PFSK-1 (cell line): ENCODE data around the gene IFITM1.

ENCODE experiments used
- POLR2AphosphoS5 ChIP-seq: IDR thresholded peaks from 2 replicates; pipeline ENCODE4 v1.6.1; 2012; ENCODE audit warnings: low read depth, mild to moderate bottlenecking, control low read depth, low read length, moderate library complexity
- SIN3A ChIP-seq: IDR thresholded peaks from 2 replicates; pipeline ENCODE4 v1.6.1; 2012; ENCODE audit warnings: mild to moderate bottlenecking, low read length, moderate library complexity, borderline replicate concordance; ENCODE audit not compliant: insufficient read depth
- TAF1 ChIP-seq: IDR thresholded peaks from 2 replicates; pipeline ENCODE4 v1.6.1; 2012; ENCODE audit warnings: low read length, control low read depth, borderline replicate concordance; ENCODE audit not compliant: insufficient read depth
- TF ChIP-seq, protein P1 (sequence below), 2 experiments: IDR thresholded peaks; 2 replicates each; pipeline versions ENCODE4 v1.6.1 to v1.8.0; 2011 to 2012; ENCODE audit warnings: low read depth in 2 of 2, low read length in 2 of 2, control low read depth in 1 of 2, inconsistent platforms in 1 of 2, mild to moderate bottlenecking in 1 of 2, moderate library complexity in 1 of 2; ENCODE audit not compliant: insufficient read depth in 1 of 2

DNA sequence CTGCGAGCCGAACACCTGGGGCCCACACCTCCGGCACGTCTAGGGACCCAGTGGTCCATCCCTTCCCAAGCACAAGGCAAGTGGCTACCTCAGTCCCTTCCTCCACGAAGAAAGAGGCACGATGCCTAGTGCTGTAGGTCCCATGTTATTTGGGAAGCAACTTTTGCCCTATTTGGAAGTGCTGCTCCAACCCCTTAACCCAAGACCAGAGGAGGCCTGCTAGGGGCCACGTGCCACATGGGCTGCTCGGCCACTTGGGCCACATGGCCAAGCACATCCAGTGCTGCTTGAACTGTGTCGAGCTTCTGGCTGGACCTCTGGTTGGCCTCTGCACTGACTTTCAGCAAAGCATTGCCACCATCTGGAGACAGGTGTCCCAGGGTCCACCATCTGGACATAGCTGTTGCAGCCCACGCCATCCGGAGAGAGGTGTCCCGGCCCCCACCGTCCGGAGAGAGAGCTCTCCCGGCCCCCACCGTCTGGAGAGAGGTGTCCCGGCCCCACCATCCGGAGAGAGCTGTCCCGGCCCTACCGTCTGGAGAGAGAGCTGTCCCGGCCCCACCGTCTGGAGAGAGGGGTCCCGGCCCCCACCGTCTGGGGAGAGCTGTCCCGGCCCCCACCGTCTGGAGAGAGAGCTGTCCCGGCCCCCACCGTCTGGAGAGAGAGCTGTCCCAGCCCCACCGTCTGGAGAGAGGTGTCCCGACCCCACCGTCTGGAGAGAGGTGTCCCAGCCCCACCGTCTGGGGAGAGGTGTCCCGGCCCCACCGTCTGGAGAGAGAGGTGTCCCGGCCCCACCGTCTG lies 49.0 kb downstream of the IFITM1 start:
- TF ChIP-seq TAF1 (no peak), SIN3A (no peak), POLR2AphosphoS5 (no peak)
- TF ChIP-seq, protein P1, sequence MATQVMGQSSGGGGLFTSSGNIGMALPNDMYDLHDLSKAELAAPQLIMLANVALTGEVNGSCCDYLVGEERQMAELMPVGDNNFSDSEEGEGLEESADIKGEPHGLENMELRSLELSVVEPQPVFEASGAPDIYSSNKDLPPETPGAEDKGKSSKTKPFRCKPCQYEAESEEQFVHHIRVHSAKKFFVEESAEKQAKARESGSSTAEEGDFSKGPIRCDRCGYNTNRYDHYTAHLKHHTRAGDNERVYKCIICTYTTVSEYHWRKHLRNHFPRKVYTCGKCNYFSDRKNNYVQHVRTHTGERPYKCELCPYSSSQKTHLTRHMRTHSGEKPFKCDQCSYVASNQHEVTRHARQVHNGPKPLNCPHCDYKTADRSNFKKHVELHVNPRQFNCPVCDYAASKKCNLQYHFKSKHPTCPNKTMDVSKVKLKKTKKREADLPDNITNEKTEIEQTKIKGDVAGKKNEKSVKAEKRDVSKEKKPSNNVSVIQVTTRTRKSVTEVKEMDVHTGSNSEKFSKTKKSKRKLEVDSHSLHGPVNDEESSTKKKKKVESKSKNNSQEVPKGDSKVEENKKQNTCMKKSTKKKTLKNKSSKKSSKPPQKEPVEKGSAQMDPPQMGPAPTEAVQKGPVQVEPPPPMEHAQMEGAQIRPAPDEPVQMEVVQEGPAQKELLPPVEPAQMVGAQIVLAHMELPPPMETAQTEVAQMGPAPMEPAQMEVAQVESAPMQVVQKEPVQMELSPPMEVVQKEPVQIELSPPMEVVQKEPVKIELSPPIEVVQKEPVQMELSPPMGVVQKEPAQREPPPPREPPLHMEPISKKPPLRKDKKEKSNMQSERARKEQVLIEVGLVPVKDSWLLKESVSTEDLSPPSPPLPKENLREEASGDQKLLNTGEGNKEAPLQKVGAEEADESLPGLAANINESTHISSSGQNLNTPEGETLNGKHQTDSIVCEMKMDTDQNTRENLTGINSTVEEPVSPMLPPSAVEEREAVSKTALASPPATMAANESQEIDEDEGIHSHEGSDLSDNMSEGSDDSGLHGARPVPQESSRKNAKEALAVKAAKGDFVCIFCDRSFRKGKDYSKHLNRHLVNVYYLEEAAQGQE (IDR thresholded peaks at IDR 0.05; ENCODE audit: insufficient read depth in 1 of 2, low read depth in 2 of 2, low read length in 2 of 2) = no peak
